B cell (primary cell): Measurements from ENCODE around the gene PPP2R3A. TPM values are rescaled to one million over a fixed set of nuclear protein-coding genes. Genes with fewer than 3 reads are reported as not detected.
A peak's percentile ranks its signal among the peaks of the same experiment; 100 is the strongest.

Experiments
- ATAC-seq: fragments of 200-7000 bp; cut with Tn5 transposase; one replicate; pipeline ENCODE4 v1.10.0; 2021; ENCODE audit warnings: low read depth, mild to moderate bottlenecking, moderate number of reproducible peaks, moderate library complexity
- CTCF ChIA-PET: fragments of 350-600 bp; sonication (Branson Sonifier 250); formaldehyde crosslinking; loops from one replicate; lab custom pipeline; 2021; ENCODE audit warnings: antibody characterized with exemption, inconsistent platforms; lab: Charles Lee
- POLR2A ChIA-PET: fragments of 350-600 bp; sonication (Branson Sonifier 250); formaldehyde crosslinking; loops from one replicate; lab custom pipeline; 2021; ENCODE audit warnings: antibody characterized with exemption; lab: Charles Lee
- DNase-seq: peaks from one replicate; pipeline ENCODE4 v3.0.0; 2013
- H2AFZ ChIP-seq: 2 replicates; pipeline ENCODE4 v1.6.1; 2012; ENCODE audit warnings: mild to moderate bottlenecking, low read depth, low read length; ENCODE audit not compliant: insufficient read depth, poor library complexity, severe bottlenecking
- H3K27ac ChIP-seq, 2 donors: 1 replicate in 1 of 2; 2 replicates in 1 of 2; pipeline ENCODE4 v1.5.1; 2012 to 2013; ENCODE audit warnings: low read length in 2 of 2, mild to moderate bottlenecking in 2 of 2, moderate library complexity in 1 of 2
- H3K27me3 ChIP-seq, 4 experiments: fragments of 200-600 bp in 1 of 4; sonication (generic) in 1 of 4; replicated peaks in 1 of 4; 1 replicate in 2 of 4; 2 replicates in 2 of 4; pipeline versions ENCODE4 v1.6.1 to v1.7.0; 2013 to 2016; ENCODE audit warnings: low read length in 3 of 4, mild to moderate bottlenecking in 2 of 4, mixed read lengths in 1 of 4, moderate library complexity in 1 of 4; ENCODE audit not compliant: insufficient read depth in 4 of 4, control insufficient read depth in 3 of 4; ENCODE audit errors: control extremely low read depth in 1 of 4
- H3K36me3 ChIP-seq, 2 experiments: replicated peaks in 1 of 2; 1 replicate in 1 of 2; 2 replicates in 1 of 2; pipeline versions ENCODE4 v1.6.1 to v1.7.1; 2013; ENCODE audit warnings: low read length in 1 of 2; ENCODE audit not compliant: insufficient read depth in 2 of 2, control insufficient read depth in 1 of 2; ENCODE audit errors: control extremely low read depth in 1 of 2, extremely low read depth in 1 of 2
- H3K4me1 ChIP-seq, 2 donors: fragments of 200-600 bp in 1 of 2; sonication (generic) in 1 of 2; 1 replicate in 1 of 2; 2 replicates in 1 of 2; pipeline versions ENCODE4 v1.5.1 to v1.6.1; 2013 to 2017; ENCODE audit warnings: low read length in 2 of 2; ENCODE audit not compliant: control insufficient read depth in 2 of 2, insufficient read depth in 2 of 2
- H3K4me2 ChIP-seq: replicated peaks from 2 replicates; pipeline ENCODE3; 2012; ENCODE audit warnings: mild to moderate bottlenecking, low read depth, low read length; ENCODE audit not compliant: poor library complexity, severe bottlenecking
- H3K4me3 ChIP-seq, 5 experiments: fragments of 200-600 bp in 1 of 5; sonication (generic) in 1 of 5; 1 replicate in 3 of 5; 2 replicates in 2 of 5; pipeline versions ENCODE4 v1.5.1 to v1.7.0; 2011 to 2016; ENCODE audit warnings: low read length in 4 of 5, mild to moderate bottlenecking in 4 of 5, low read depth in 2 of 5, control low read depth in 1 of 5, moderate library complexity in 1 of 5; ENCODE audit not compliant: insufficient read depth in 1 of 5; ENCODE audit errors: control extremely low read depth in 1 of 5, extremely low read depth in 1 of 5
- H3K79me2 ChIP-seq: fragments of 200-600 bp; sonication (generic); one replicate; pipeline ENCODE4 v1.6.0; 2016; ENCODE audit warnings: low read length; ENCODE audit not compliant: control insufficient read depth, insufficient read depth
- H3K9ac ChIP-seq: fragments of 200-600 bp; sonication (generic); 2 replicates; pipeline ENCODE4 v1.6.1; 2017; ENCODE audit warnings: mild to moderate bottlenecking, low read length, moderate library complexity
- H3K9me3 ChIP-seq, 3 donors: one replicate each; pipeline versions ENCODE4 v1.6.1 to v1.7.1; 2013; ENCODE audit warnings: low read length in 2 of 3; ENCODE audit not compliant: control insufficient read depth in 2 of 3, insufficient read depth in 1 of 3; ENCODE audit errors: control extremely low read depth in 1 of 3
- H4K20me1 ChIP-seq: 2 replicates; pipeline ENCODE4 v1.6.0; 2012; ENCODE audit warnings: mild to moderate bottlenecking, low read length; ENCODE audit not compliant: insufficient read depth, control insufficient read depth, poor library complexity, severe bottlenecking
- H3K27ac Mint-ChIP-seq: one replicate; pipeline ENCODE4 v1.8.0; 2021; ENCODE audit warnings: mixed read lengths
- H3K27me3 Mint-ChIP-seq: one replicate; pipeline ENCODE4 v1.8.0; 2021; ENCODE audit warnings: mixed read lengths
- H3K4me1 Mint-ChIP-seq: one replicate; pipeline ENCODE4 v1.8.0; 2021; ENCODE audit warnings: mixed read lengths
- H3K4me3 Mint-ChIP-seq: one replicate; pipeline ENCODE4 v1.8.0; 2021; ENCODE audit warnings: mixed read lengths
- H3K9me3 Mint-ChIP-seq: one replicate; pipeline ENCODE4 v1.8.0; 2022; ENCODE audit warnings: mixed read lengths; ENCODE audit not compliant: insufficient read depth
- EZH2 ChIP-seq: IDR thresholded peaks from 2 replicates; pipeline ENCODE4 v1.6.1; 2012; ENCODE audit warnings: borderline replicate concordance, low read depth, mild to moderate bottlenecking, moderate library complexity, low read length; ENCODE audit not compliant: insufficient read depth, poor library complexity, severe bottlenecking
- WGBS: methylation state at CpG from one replicate; pipeline ENCODE4 v1.1.5; 2013; ENCODE audit warnings: missing lambda C conversion rate; ENCODE audit not compliant: insufficient coverage; 5-methylcytosine and 5-hydroxymethylcytosine counted together
- intact Hi-C: fragments of 100-400 bp; cut with micrococcal nuclease; formaldehyde crosslinking; loops from one replicate; pipeline ENCODE4 v1.10.0; 2022
- polyA plus RNA-seq: library from polyadenylated mRNA; depleted of rRNA; stranded (reverse); fragments of >200 nt; gene quantifications from 2 replicates; pipeline ENCODE4 v1.2.3, GENCODE V29; 2012
- total RNA-seq, 2 donors: library from RNA; stranded (reverse); fragments of 120-200 nt in 1 of 2; gene quantifications; 1 replicate in 1 of 2; 2 replicates in 1 of 2; pipeline versions ENCODE4 v1.2.3 to v1.2.4, GENCODE V29; 2013 to 2022
- TF ChIP-seq, protein P1 (sequence below): fragments of 200-600 bp; IDR thresholded peaks from one replicate; pipeline ENCODE4 v1.8.0; 2022; ENCODE audit warnings: antibody characterized with exemption, mild to moderate bottlenecking

Gene PPP2R3A
- total and polyA plus RNA-seq, 2 donors (not counting 1 experiment from before 2014, with no cell fraction given), result 0.03 to 0.22 TPM

DNA sequence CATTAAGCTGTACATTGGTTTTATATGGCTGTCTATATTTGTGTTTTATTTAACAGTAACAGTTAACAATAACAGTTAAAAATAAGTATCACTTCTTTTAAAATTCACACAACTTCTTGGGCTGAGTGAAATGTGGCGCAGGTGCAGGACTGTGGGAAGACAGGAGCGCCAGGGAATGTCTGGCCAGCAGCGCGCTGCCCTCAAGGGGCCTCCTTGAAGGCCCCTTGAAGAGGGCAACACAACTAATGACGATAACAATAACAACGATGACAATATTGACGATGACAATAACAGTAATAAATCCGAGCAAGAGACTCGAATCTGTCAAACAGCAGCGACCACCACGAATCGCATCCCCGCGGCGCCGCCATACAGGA lies 411 bp upstream of the PPP2R3A start:
- intact Hi-C loops, result loop anchor here (5.0 kb wide), 1 partner anchor 897 kb away; the partner anchor contains the start of gene NCK1
- CTCF ChIA-PET, result no interaction called here
- Histone ChIP-seq H3K4me2 (peak overlapping the region; percentile 91), H3K4me1 (peaks cover 7 to 14% of the 10 kb centered on the region in 2 donors), H3K4me3 (peak overlapping the region in 2 of 5 experiments; percentile 5 to 15), H3K9ac (peak overlapping the region; percentile 66), H2AFZ (peak overlapping the region; percentile 78), H3K79me2 (no peaks in the 10 kb centered on the region), H3K36me3 (no peaks in the 10 kb centered on the region), H4K20me1 (no peaks in the 10 kb centered on the region), H3K27ac (no peak overlapping the region), H3K9me3 (peaks cover 1 to 15% (median 5%) of the 10 kb centered on the region in 3 donors), H3K27me3 (peaks cover 0 to 20% (median 18%) of the 10 kb centered on the region in 4 experiments)
- TF ChIP-seq, protein P1, sequence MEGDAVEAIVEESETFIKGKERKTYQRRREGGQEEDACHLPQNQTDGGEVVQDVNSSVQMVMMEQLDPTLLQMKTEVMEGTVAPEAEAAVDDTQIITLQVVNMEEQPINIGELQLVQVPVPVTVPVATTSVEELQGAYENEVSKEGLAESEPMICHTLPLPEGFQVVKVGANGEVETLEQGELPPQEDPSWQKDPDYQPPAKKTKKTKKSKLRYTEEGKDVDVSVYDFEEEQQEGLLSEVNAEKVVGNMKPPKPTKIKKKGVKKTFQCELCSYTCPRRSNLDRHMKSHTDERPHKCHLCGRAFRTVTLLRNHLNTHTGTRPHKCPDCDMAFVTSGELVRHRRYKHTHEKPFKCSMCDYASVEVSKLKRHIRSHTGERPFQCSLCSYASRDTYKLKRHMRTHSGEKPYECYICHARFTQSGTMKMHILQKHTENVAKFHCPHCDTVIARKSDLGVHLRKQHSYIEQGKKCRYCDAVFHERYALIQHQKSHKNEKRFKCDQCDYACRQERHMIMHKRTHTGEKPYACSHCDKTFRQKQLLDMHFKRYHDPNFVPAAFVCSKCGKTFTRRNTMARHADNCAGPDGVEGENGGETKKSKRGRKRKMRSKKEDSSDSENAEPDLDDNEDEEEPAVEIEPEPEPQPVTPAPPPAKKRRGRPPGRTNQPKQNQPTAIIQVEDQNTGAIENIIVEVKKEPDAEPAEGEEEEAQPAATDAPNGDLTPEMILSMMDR, result no peak
- no peak for TF ChIP-seq EZH2
- Mint-ChIP-seq H3K27ac (no peak overlapping the region), H3K4me3 (peak overlapping the region; percentile 87), H3K4me1 (peaks cover 11% of the 10 kb centered on the region), H3K27me3 (peaks cover 42% of the 10 kb centered on the region), H3K9me3 (peaks cover 7% of the 10 kb centered on the region)
- 29% methylated on average over 16 of the region's 16 CpGs for WGBS
- no peak for DNase-seq
- ATAC-seq, result no peak
- POLR2A ChIA-PET, result no interaction called here

- intact Hi-C loops, result loop anchor here (5.0 kb wide), 1 partner anchor 896 kb away; the partner anchor contains the start of gene NCK1
Observed at GRCh38 chr3:135966271-135966961, 888 bp downstream of the PPP2R3A start.

More at GRCh38 chr3:135966271-135966961, 888 bp downstream of the PPP2R3A start:
- TF ChIP-seq, protein P1, result no peak
- no peak for TF ChIP-seq EZH2
- Histone ChIP-seq H2AFZ (peak overlapping the region; percentile 78), H3K27ac (no peak overlapping the region), H3K4me1 (peaks cover 7 to 14% of the 10 kb centered on the region in 2 donors), H3K27me3 (peaks cover 0 to 20% (median 18%) of the 10 kb centered on the region in 4 experiments), H3K4me2 (peak overlapping the region; percentile 91), H4K20me1 (no peaks in the 10 kb centered on the region), H3K79me2 (no peaks in the 10 kb centered on the region), H3K36me3 (no peaks in the 10 kb centered on the region), H3K9me3 (peaks cover 0 to 7% (median 3%) of the 10 kb centered on the region in 3 donors), H3K4me3 (peak overlapping the region in 4 of 5 experiments; percentile 42 to 77 (median 60)), H3K9ac (peak overlapping the region; percentile 66)
- Mint-ChIP-seq H3K9me3 (peaks cover 2% of the 10 kb centered on the region), H3K4me3 (peak overlapping the region; percentile 80), H3K27me3 (peaks cover 46% of the 10 kb centered on the region), H3K4me1 (peaks cover 11% of the 10 kb centered on the region), H3K27ac (no peak overlapping the region)
- POLR2A ChIA-PET, result no interaction called here
- DNase-seq, result no peak
- no peak for ATAC-seq
- CTCF ChIA-PET, result no interaction called here
- WGBS, result 2% methylated on average over 31 of the region's 38 CpGs
